D721Med (cell line): Measurements from ENCODE around the gene TOP2B.

Experiments
- DNase-seq: peaks from one replicate; pipeline ENCODE4 v3.0.0; 2011; ENCODE audit warnings: low spot score; ENCODE audit not compliant: insufficient read length
- FAIRE-seq: peaks from 2 replicates; lab custom pipeline; 2011; peaks lifted over from hg19 to GRCh38; lab: Jason Lieb, UNC
- CTCF ChIP-seq: IDR thresholded peaks from 2 replicates; pipeline ENCODE4 v1.5.1; 2012; ENCODE audit warnings: mild to moderate bottlenecking, control low read depth; ENCODE audit not compliant: insufficient read depth; ENCODE audit errors: missing control alignments

TOP2B gene

GRCh38 chr3:25563601-25564000, 101.1 kb downstream of the TOP2B start:
- no peak for DNase-seq
- TF ChIP-seq CTCF, result no peak
- FAIRE-seq, result no peak

DNA sequence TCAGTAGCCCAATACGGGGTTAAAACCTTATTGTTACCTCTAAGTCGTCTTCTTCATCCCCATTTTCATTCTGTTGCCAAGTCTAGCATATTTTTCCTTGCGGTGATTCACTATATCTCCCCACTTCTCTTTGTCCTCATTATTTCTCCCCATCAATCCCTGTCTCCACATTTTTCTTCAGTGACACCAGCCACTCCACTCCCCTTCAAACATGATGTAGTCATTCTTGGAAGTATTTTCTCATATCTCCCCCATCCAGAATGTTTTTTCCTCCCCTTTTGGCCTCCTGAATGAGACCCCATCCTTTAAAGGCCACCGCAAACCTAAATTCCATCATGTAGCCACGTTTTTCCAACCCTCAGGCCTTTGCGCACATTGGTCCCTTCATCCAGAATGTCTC, 105.9 kb downstream of the TOP2B start:
- no peak for TF ChIP-seq CTCF
- DNase-seq (no peak), FAIRE-seq (no peak)

- TF ChIP-seq CTCF, result no peak
- no peak for DNase-seq
- no peak for FAIRE-seq
Observed at GRCh38 chr3:25558121-25558520, 106.6 kb downstream of the TOP2B start.

GRCh38 chr3:25557694-25558093, 107.0 kb downstream of the TOP2B start:
- TF ChIP-seq CTCF, result no peak
- DNase-seq, result no peak
- FAIRE-seq, result no peak

DNA sequence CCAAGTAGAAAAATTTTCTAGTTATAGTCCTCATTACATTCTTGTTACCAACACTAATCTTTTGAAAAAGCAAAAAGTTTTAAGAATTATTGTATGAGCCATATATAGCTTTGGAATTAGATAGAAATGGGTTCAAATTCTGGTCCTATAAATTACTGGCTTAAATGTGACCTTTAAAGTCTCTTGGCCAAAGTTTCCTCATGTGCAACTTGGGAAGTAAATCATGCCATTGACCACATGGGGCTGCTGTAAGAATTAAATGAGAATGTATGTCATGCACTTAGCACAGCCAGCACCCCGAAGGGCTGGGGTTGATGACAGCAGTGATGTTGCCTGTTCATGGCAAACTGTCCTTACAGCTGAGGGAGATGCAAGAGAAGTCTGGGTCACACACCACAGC, 108.3 kb downstream of the TOP2B start:
- no peak for TF ChIP-seq CTCF
- no peak for DNase-seq
- no peak for FAIRE-seq

DNA sequence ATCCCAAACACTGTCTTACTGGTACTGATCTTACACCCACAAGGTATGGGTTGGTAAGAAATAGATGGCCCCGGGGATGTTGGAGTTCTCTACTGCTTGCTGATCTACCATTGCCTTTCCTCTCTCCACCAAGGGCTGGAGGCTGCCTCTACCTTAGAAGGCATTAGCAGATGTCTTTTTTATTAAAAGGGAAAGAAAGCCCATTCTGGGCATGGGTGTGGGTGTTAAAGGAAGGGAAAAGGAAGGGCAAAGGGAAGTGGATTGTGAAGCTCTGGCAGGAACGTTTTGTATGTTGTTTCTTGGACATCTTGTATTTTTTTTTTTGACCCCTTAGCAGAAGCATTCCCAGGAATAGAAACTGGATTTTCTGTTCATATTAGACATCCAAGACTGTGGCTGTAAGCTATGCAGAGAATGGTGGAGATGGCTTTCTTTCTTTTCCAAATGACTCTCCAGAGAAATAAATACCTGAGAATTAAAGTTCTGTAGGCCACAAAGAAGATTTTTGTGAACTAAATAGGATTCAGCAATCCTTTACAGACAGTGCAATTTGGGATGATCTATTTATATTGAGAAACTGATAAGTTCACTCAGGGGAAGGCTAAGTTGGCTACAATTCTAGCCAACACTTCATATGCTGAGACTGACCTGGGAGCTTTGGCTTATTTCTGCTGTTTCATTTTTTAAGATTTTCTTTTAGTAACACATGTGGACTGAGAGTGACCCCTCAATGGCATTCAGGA, 108.8 kb downstream of the TOP2B start:
- DNase-seq (no peak), FAIRE-seq (no peak)
- TF ChIP-seq CTCF, result no peak

- DNase-seq, result no peak
- no peak for FAIRE-seq
- no peak for TF ChIP-seq CTCF
Observed at GRCh38 chr3:25554376-25554775, 110.3 kb downstream of the TOP2B start.
